GM19397 (cell line): ENCODE measurements around the gene CCSER1.
"Not testable (repeated sequence)": the region's sequence is repeated elsewhere in the genome, so short reads cannot be mapped to it uniquely, and the experiment has no call there.

Experiments used
- ATAC-seq: cut with Tn5 transposase; IDR thresholded peaks from one replicate; pipeline ENCODE4 v1.9.1; 2021; ENCODE audit warnings: mild to moderate bottlenecking, moderate library complexity; ENCODE audit not compliant: unreplicated experiment

CCSER1 gene

DNA sequence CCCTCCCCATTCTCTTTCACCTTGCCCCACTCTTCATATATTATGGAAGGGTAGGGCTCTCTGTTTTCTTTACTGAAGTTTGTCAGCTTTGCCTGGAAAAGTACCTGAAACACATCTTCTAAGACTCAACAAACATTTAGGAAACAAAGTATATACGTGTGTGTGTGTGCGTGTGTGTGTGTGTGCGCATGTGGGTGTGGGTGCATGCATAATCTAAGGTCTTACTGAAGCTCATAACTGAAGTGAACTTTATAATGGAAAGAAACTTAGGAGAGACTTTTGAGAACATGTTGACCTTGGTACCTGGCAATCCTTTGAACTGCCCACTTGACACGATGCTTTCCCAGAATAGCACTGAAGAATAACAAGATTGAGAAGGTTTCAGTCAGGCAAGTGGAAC is 1190.2 kb downstream of the CCSER1 start:
- no peak for ATAC-seq

DNA sequence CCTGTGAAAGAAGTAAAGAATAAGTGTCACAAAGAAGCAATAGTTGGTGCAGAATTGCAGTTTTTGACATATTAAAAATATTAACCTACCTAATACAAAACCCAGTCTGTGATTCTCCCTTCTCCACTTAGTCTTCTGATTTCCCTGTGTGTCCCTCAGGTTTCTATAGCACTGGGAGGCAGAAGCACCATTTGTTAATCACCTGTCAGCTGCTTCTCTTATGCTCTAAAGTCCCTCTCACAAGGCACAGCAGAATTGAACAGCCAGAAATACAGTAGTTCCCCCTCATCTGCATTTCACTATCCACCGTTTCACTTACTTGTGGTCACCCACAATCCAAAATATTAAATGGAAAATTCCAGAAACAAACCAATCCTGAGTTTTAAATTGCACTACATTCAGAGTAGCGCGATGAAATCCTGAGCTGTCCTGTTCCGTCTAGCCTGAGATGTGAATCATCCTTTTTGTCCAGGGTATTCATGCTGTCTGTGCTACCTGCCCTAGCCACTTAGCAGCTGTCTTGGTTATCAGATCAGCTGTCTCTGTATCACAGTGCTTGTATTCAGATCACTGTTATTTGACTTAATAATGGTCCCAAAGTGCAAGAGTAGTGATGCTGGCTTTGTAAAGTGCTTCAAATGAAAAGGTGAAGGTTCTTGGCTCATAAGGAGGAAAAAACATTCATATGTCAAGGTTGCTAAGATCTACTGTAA is 1192.5 kb downstream of the CCSER1 start:
- ATAC-seq, result no peak

GRCh38 chr4:91322961-91323360 is 1195.8 kb downstream of the CCSER1 start:
- ATAC-seq, result no peak

GRCh38 chr4:91325495-91325894 is 1198.3 kb downstream of the CCSER1 start:
- no peak for ATAC-seq

GRCh38 chr4:91326167-91326566 is 1199.0 kb downstream of the CCSER1 start:
- ATAC-seq, result not testable (repeated sequence)

DNA sequence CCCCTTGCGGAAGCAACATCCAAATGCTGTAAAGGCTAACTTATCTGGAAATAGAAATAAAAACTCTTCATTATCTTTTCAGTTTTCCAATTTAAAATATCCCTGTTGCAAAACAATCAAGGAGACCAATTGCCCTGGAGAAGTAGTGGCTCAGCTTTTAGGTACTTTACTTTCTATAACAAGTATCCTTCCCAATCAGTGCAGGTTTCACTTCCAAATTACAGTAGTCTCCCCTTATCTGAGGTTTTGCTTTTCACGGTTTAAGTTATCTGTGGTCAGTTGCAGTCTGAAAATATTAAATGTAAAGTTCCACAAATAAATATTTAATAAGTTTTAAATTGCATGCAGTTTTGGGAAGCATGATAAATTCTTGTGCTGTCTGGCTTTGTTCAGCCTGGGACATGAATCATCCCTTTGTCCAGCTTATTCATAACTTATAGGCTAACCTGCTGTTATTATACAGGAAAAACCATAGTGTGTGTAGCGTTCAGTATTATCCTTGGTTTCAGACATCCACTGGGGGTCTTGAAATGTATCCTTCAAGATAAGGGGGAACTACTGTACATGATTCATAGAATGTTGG is 1203.5 kb downstream of the CCSER1 start:
- ATAC-seq, result no peak

- ATAC-seq, result no peak
Measured at GRCh38 chr4:91340822-91341221, 1213.6 kb downstream of the CCSER1 start.

GRCh38 chr4:91345632-91346031 is 1218.4 kb downstream of the CCSER1 start:
- ATAC-seq, result no peak

DNA sequence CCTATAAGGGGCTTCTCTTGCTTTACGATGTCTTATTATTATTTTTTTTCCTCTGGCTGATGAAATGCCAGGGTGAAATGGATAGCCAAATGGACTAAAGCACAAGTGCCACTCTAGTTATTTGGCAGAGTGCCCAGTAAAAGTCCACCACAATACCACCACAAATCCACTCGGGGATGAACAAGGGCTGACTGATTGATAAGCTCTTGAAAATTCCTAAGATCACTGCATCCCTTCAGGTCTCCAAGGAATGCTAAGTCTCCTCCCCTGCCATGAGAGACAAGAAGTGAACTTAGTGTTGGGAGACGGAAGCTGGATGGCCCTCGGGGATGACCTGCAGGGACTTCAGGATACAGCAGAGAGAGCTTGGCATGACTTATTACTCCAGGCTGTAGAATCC is 1229.3 kb downstream of the CCSER1 start:
- ATAC-seq, result not testable (repeated sequence)

DNA sequence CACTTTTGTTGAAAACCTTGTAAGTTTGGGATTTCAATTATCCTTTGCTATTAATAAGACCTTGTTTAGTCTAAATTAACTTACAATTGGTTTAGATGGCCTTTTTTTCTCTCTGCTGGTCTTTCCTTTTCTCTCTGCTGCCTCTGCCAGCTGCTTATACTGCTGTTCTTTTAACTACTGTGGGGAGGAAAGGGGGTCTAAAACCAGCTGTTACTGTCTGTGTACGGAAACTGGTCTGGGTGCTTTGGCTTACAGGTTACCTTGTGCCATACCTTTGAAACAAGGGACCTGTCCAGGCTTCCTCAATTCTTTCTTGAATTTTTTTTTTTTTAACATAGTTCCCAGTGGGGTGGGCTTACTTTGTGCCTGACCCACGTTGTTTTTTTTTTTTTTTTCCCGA is 1230.8 kb downstream of the CCSER1 start:
- ATAC-seq, result not testable (repeated sequence)

- ATAC-seq, result peak; percentile 40
Measured at GRCh38 chr4:91358621-91359020, 1231.4 kb downstream of the CCSER1 start.

- peak; percentile 36 for ATAC-seq
Measured at GRCh38 chr4:91359041-91360031, 1232.1 kb downstream of the CCSER1 start.

- ATAC-seq, result no peak
Measured at GRCh38 chr4:91362125-91362524, 1234.9 kb downstream of the CCSER1 start.

GRCh38 chr4:91366554-91366953 is 1239.4 kb downstream of the CCSER1 start:
- no peak for ATAC-seq

DNA sequence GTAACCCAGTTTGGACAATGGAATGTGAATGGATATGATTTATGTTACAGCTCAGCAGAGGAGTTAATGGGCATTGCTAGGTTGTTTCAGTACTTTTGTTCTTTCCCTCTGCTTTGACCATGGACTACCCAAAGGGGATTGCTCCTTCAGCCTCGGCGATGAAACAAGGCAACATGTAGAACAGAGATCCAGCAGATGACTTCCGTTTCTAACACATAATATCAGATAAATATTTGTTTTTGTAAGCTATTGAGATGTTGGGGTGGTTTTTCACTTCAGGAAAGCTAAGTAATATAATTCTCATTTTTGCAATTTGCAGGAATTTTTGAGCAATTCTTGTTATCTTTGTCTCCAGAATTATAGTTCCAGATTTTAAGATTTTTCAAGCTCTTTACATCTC is 1241.9 kb downstream of the CCSER1 start:
- ATAC-seq, result no peak

DNA sequence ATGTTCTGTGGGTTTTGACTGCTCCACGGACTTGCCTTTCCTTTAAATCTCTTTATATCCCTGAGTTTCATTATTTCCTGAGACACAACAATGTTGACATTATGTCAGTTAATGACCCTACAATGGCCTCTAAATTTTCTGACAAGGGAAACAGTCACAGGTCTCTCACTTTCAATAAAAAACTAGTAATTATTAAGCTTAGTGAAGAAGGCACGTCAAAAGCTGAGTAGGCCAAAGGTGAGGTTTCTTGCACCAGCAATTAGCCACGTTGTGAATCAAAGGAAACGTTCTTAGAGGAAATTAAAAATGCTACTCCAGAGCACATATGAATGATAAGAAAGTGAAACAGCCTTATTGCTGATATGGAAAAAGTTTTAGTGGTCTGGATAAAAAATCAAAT is 1246.4 kb downstream of the CCSER1 start:
- no peak for ATAC-seq

GRCh38 chr4:91405431-91405830 is 1278.2 kb downstream of the CCSER1 start:
- ATAC-seq, result not testable (repeated sequence)

- no peak for ATAC-seq
Measured at GRCh38 chr4:91422011-91422410, 1294.8 kb downstream of the CCSER1 start.

DNA sequence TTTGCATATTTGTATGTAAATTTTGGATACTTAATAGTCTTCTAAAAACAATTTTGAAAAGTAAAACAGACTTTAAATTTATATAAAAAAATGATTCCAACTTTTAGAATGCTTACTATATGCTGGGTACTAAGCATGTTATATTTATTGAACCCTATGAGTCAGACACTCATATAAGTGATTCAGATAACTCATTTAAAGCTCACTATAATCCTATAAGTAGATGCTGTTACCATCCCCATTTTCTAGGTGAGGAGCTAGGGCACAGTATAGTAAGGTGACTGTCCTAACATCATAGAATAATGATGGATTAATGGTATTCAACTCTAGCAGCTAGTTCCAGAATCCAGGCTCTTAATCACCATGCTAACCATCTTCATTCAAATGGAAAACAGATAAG is 1299.5 kb downstream of the CCSER1 start:
- ATAC-seq, result no peak

DNA sequence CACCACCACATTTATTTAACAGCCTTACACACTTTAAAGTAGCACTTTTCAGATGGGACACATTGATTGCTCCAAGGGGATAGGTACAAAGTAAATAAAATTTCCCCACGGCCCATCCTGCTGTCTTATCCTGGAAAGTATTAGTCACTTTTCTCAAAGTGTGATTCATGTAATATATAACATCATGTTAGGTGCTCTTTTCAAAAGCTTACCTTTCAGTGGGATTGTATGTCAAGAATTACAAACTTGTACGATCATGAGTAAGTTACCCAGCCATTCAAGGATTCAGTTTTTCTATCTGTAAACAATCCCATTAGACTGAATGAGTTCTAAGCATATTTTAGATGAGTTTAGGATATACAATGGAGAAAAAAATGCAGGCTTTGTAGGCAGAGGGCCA is 1300.0 kb downstream of the CCSER1 start:
- no peak for ATAC-seq

- no peak for ATAC-seq
Measured at GRCh38 chr4:91434631-91435030, 1307.4 kb downstream of the CCSER1 start.

- no peak for ATAC-seq
Measured at GRCh38 chr4:91436556-91436955, 1309.4 kb downstream of the CCSER1 start.
